Measurements from ENCODE around the gene RPS8. TPM values are rescaled to one million over a fixed set of nuclear protein-coding genes. Genes with fewer than 3 reads are reported as not detected.

The RPS8 gene
- total RNA-seq, 1 experiment from 2014 or later: 1,467 TPM

- CTCF ChIA-PET: interaction anchor here (0.6 to 0.7 kb wide), 2 partner anchors 27 to 301 kb away, joined by 3 to 8 read pairs; no protein-coding TSS in a partner anchor
- no peaks in the 10 kb centered on the region for H3K36me3 ChIP-seq (ENCODE audit: control insufficient read depth, insufficient read depth, low read length)
- intact Hi-C loops (cut with micrococcal nuclease; ENCODE audit: unreplicated experiment): no loop called here
- DNase-seq: no peak
- no peaks in the 10 kb centered on the region for H3K36me3 Mint-ChIP-seq (ENCODE audit: insufficient read depth, unreplicated experiment)
- H3K27me3 ChIP-seq (replicated peaks; ENCODE audit: control insufficient read depth, insufficient read depth, low read length): no peaks in the 10 kb centered on the region
- no peak for TF ChIP-seq CTCF (IDR thresholded peaks at IDR 0.05; ENCODE audit: insufficient read depth in 1 of 2, low read depth in 1 of 2, low read length in 1 of 2, severe bottlenecking in 1 of 2, unreplicated experiment in 1 of 2)
- no peak overlapping the region for H3K4me3 ChIP-seq (ENCODE audit: low read depth, low read length)
- no peaks in the 10 kb centered on the region for H3K4me1 Mint-ChIP-seq (ENCODE audit: low read depth, unreplicated experiment)
- H3K4me3 Mint-ChIP-seq (ENCODE audit: unreplicated experiment): no peak overlapping the region
- no TSS peak for BruUV-seq (replicated peaks)
- POLR2A ChIA-PET: interaction anchor here (0.8 kb wide), 1 partner anchor 46 kb away, joined by 3 read pairs; no protein-coding TSS in a partner anchor
- H3K4me1 ChIP-seq: no peaks in the 10 kb centered on the region
- no peaks in the 10 kb centered on the region for H3K27me3 Mint-ChIP-seq (ENCODE audit: insufficient read depth, unreplicated experiment)
- H3K9me3 ChIP-seq: no peaks in the 10 kb centered on the region
- no peak overlapping the region for H3K27ac Mint-ChIP-seq (ENCODE audit: unreplicated experiment)
- no peaks in the 10 kb centered on the region for H3K9me3 Mint-ChIP-seq (ENCODE audit: unreplicated experiment)
Observed at GRCh38 chr1:44826375-44827196, 51.2 kb downstream of the RPS8 start.

- Mint-ChIP-seq H3K9me3 (ENCODE audit: unreplicated experiment) (no peaks in the 10 kb centered on the region), H3K36me3 (ENCODE audit: insufficient read depth, unreplicated experiment) (no peaks in the 10 kb centered on the region), H3K4me3 (ENCODE audit: unreplicated experiment) (no peak overlapping the region), H3K27ac (ENCODE audit: unreplicated experiment) (no peak overlapping the region), H3K4me1 (ENCODE audit: low read depth, unreplicated experiment) (no peaks in the 10 kb centered on the region), H3K27me3 (ENCODE audit: insufficient read depth, unreplicated experiment) (no peaks in the 10 kb centered on the region)
- no peak for DNase-seq
- Histone ChIP-seq H3K27me3 (replicated peaks; ENCODE audit: control insufficient read depth, insufficient read depth, low read length) (no peaks in the 10 kb centered on the region), H3K4me3 (ENCODE audit: low read depth, low read length) (no peak overlapping the region), H3K9me3 (no peaks in the 10 kb centered on the region), H3K36me3 (ENCODE audit: control insufficient read depth, insufficient read depth, low read length) (no peaks in the 10 kb centered on the region), H3K4me1 (no peaks in the 10 kb centered on the region)
- no peak for TF ChIP-seq CTCF (IDR thresholded peaks at IDR 0.05; ENCODE audit: insufficient read depth in 1 of 2, low read depth in 1 of 2, low read length in 1 of 2, severe bottlenecking in 1 of 2, unreplicated experiment in 1 of 2)
- ChIA-PET POLR2A (interaction anchor here (0.8 to 1.0 kb wide), 2 partner anchors 8 to 46 kb away, joined by 3 read pairs; no protein-coding TSS in a partner anchor), CTCF (interaction anchor here (0.6 kb wide), 1 partner anchor 28 kb away, joined by 3 read pairs; no protein-coding TSS in a partner anchor)
- intact Hi-C loops (cut with micrococcal nuclease; ENCODE audit: unreplicated experiment): no loop called here
- BruUV-seq (replicated peaks): no TSS peak
Observed at GRCh38 chr1:44827197-44828002, 52.1 kb downstream of the RPS8 start.

GRCh38 chr1:44828003-44828651, 52.8 kb downstream of the RPS8 start:
- Mint-ChIP-seq H3K4me1 (ENCODE audit: low read depth, unreplicated experiment) (no peaks in the 10 kb centered on the region), H3K27ac (ENCODE audit: unreplicated experiment) (no peak overlapping the region)
- POLR2A ChIA-PET: interaction anchor here (1.0 kb wide), 1 partner anchor 9 kb away, joined by 3 read pairs; no protein-coding TSS in a partner anchor

More at GRCh38 chr1:44828003-44828651, 52.8 kb downstream of the RPS8 start:
- DNase-seq: no peak
- no peaks in the 10 kb centered on the region for H3K4me1 ChIP-seq
- H3K27me3 Mint-ChIP-seq (ENCODE audit: insufficient read depth, unreplicated experiment): no peaks in the 10 kb centered on the region
- no peak overlapping the region for H3K4me3 ChIP-seq (ENCODE audit: low read depth, low read length)
- H3K36me3 ChIP-seq (ENCODE audit: control insufficient read depth, insufficient read depth, low read length): no peaks in the 10 kb centered on the region
- no TSS peak for BruUV-seq (replicated peaks)
- no peak overlapping the region for H3K4me3 Mint-ChIP-seq (ENCODE audit: unreplicated experiment)
- no peaks in the 10 kb centered on the region for H3K27me3 ChIP-seq (replicated peaks; ENCODE audit: control insufficient read depth, insufficient read depth, low read length)
- H3K9me3 Mint-ChIP-seq (ENCODE audit: unreplicated experiment): no peaks in the 10 kb centered on the region
- TF ChIP-seq CTCF (IDR thresholded peaks at IDR 0.05; ENCODE audit: insufficient read depth in 1 of 2, low read depth in 1 of 2, low read length in 1 of 2, severe bottlenecking in 1 of 2, unreplicated experiment in 1 of 2): no peak
- H3K36me3 Mint-ChIP-seq (ENCODE audit: insufficient read depth, unreplicated experiment): no peaks in the 10 kb centered on the region
- CTCF ChIA-PET: no interaction called here
- intact Hi-C loops (cut with micrococcal nuclease; ENCODE audit: unreplicated experiment): no loop called here
- no peaks in the 10 kb centered on the region for H3K9me3 ChIP-seq

Data from Caco-2 (cell line).